GM21367 (cell line): Measurements from ENCODE around the gene STIM1.
"Not testable (repeated sequence)": the region's sequence is repeated elsewhere in the genome, so short reads cannot be mapped to it uniquely, and the experiment has no call there.

Experiments used
- ATAC-seq: cut with Tn5 transposase; IDR thresholded peaks from one replicate; pipeline ENCODE4 v1.9.1; 2021; ENCODE audit not compliant: unreplicated experiment

The STIM1 gene

DNA sequence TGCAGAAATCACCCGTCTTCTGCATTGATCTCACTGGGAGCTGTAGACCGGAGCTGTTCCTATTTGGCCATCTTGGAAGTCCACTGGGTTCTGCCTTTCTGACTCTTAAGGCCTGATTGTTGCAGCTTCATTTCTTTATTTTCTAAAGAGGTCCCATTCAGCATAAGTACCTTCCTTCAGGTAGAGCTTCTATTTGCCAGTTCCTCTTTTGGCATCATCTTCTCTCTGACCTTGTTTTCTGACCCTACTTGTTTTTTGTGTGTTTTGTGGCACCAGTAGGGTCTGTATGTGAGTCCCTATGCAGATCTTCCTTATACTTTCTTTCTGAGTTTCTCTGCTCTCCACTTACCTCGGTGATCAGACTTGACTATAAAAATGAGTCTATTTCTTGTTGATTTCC is 161.7 kb downstream of the STIM1 start:
- ATAC-seq, result no peak

GRCh38 chr11:4018641-4019040 is 163.2 kb downstream of the STIM1 start:
- no peak for ATAC-seq

- no peak for ATAC-seq
Measured at GRCh38 chr11:4019891-4020290, 164.4 kb downstream of the STIM1 start.

DNA sequence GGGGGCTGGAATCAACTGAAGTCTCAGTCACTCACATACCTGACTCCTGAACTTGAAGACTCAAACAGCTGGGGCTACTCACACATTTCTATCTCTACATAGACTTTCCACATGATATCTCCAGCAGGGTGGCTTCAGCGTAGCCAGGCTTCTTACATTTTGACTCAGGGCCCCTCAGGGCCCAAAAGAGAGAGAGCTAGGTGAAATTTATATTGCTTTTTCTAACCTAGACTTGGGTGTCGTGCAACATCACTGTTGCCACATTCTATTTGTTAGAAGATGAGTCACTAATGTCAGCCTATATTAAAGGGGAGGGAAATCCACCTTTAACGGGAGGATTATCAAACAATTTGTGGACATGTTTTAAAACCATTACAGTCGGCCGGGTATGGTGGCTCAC is 167.2 kb downstream of the STIM1 start:
- no peak for ATAC-seq

GRCh38 chr11:4025248-4025966 is 169.9 kb downstream of the STIM1 start:
- no peak for ATAC-seq

DNA sequence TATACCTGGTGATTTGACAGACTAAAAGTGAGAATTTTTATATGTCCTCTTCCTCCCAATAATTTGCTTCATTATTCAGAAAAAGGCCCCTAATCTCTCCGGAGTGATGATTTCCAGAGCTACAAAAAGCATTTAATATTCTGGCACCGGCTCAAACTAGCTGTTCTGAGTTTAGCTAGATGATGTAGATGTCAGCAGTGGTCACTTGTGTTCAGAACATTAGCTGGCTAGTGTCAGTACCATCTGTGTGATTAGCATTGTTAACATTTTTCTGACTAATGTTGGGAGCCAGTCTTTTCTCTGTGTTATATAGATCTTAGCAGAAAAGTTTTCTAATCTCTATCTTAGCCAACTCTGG is 170.5 kb downstream of the STIM1 start:
- ATAC-seq, result no peak

GRCh38 chr11:4026389-4026788 is 170.9 kb downstream of the STIM1 start:
- ATAC-seq, result no peak

- no peak for ATAC-seq
Measured at GRCh38 chr11:4027746-4028145, 172.3 kb downstream of the STIM1 start.

DNA sequence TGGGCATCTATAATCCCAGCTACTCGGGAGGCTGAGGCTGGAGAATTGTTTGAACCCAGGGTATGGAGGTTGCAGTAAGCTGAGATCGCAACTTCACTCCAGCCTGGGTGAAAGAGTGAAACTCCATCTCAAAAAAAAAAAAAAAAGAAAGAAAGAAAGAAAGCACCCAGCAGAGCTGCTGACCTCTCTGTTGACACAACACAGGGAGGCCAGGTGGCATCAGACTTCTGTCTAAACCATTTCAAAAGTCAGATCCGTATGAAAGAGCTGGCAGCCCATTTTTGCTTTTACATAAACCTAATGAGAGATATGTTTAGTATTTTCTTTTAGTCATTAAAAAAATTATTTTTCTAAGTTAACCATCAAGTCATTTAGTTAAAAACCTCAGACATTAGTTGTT is 174.7 kb downstream of the STIM1 start:
- no peak for ATAC-seq

- ATAC-seq, result no peak
Measured at GRCh38 chr11:4032097-4032496, 176.6 kb downstream of the STIM1 start.

DNA sequence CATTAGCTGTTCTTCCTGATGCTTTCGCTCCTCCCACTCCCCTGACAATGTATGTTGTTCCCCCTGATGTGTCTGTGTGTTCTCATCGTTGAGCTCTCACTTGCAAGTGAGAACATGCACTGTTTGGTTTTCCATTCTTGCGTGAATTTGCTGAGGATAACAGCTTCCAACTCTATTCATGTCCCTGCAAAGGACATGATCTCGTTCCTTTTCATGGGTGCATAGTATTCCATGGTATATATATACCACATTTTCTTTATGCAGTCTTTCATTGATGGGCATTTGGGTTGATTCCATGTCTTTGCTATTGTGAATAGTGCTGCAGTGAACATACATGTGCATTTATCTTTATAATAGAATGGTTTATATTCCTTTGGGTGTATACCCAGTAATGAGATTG is 180.5 kb downstream of the STIM1 start:
- no peak for ATAC-seq

DNA sequence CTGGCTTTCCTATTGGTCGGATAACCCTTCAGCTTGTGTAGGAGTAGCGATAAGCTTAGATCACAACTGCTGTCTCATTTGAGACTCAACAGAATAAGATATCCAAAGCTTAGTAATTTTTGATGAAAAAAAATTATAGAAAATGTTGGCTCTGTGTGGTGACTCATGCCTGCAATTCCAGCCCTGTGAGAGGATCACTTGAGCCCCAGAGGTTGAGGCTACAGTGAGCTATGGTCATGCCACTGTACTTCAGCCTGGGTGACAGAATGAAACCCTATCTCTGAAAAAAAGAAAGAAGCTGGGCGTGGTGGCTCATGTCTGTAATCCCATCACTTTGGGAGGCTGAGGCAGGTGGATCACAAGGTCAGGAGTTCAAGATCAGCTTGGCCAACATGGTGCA is 183.5 kb downstream of the STIM1 start:
- ATAC-seq, result no peak

GRCh38 chr11:4040461-4040860 is 185.0 kb downstream of the STIM1 start:
- ATAC-seq, result no peak

DNA sequence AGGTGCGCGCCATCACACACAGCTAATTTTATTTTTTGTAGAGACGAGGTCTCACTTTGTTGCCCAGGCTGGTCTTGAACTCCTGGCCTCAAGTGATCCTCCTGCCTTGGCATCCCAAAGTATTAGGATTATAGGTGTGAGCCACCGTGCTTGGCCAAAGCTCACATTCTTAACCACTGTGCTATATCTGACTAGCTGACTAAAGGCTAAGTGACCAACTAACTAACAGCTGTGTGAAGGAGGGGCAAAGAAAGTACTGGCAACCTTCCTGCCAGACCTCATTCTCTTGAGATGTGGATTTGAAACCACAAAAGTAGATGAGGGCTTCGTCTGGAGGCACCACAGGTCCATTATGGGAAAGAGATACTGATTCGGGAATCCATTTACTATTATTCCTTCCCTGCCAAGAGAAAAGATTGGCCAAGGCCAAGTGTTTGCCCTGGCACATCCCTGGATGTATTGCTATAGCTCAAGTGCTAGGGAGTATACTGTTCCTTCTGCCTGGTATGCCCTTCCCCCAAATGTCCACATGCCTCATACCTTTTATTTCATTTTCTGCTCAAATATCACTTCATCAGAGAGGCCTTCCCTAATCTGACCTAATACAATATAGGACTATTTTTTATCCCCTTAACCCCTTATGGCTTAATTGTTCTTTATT is 186.4 kb downstream of the STIM1 start:
- ATAC-seq, result no peak

GRCh38 chr11:4044976-4045646 is 189.6 kb downstream of the STIM1 start:
- ATAC-seq, result no peak

DNA sequence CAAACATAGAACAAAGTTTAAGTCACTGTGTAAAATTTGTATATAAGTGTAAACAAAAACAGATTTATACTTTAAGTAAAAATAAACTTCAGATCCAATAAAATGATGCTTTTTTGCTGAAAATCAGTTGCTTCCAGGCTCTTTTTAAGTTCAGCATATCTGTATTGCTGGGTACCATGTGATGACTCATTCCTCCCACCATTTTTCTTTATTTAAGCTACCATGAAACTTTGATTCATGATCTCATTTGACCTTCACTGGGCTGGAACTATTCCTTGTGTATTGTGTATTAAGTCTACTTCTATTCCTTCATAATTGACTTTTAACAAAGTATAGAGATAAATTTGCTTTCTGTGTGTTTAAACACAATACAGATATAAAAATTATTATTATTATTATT is 192.9 kb downstream of the STIM1 start:
- no peak for ATAC-seq

GRCh38 chr11:4049006-4049405 is 193.5 kb downstream of the STIM1 start:
- no peak for ATAC-seq

DNA sequence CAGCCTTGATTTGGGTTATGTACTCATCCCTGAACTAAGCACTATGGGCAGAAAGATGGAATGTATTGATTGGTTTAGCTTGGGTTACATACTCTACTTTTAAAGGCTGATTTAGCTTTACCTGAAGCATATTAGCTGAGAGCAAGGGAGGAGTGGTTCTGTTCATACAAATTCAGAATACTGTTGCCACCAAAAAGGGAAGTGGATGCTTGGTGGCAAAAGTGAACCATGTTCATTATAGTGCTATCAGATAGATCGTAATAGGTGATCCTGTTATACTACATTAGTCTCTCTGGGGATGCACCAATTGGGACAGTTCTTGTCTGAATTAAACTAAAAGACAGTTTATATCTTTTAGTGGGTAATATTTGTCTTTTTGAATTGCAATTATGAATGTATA is 194.7 kb downstream of the STIM1 start:
- ATAC-seq, result no peak

- not testable (repeated sequence) for ATAC-seq
Measured at GRCh38 chr11:4053200-4053599, 197.7 kb downstream of the STIM1 start.

DNA sequence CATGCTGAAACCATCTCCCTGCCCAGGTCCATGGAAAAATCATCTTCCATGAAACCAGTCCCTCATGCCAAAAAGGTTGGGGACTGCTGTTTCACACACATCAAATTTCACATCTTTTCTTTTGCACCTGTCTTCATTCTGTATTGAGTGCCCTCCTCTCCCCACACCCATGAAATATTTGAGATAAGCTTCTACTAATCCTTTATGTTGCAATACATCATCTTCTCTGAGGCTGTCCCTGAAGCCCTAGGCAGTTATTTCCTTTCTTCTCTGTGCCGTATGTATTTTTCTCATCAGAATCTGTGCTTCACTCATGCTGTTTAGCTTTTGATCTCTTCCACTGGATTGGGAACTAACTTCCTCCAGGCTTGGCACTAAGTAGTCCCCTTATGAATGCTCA is 199.2 kb downstream of the STIM1 start:
- no peak for ATAC-seq

DNA sequence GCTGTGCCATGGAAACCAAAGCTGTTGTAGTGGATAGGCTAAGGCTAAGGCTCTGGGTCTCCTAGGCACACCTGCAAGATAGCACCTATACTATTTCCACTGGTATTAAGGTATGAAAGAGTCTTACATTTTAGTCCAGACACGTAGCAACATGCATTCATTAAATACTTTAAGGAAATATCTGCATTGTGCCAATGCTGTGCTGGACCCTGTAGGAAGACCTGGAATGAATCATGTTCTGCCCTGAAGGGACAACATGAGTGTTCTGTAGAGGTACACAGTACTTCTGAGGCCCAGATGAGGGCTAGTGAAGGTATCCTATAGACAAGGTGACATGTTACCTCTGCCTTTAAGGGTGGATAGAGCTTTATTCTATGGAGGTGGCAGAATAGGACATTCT is 204.0 kb downstream of the STIM1 start:
- ATAC-seq, result no peak

GRCh38 chr11:4060182-4060923 is 204.9 kb downstream of the STIM1 start:
- no peak for ATAC-seq
